Uterus (tissue), 2 donors: ENCODE results near the gene ZYX.

Source experiments
- CTCF ChIP-seq, 4 experiments: fragments of 200-600 bp in 2 of 4; fragments of 450-650 bp in 2 of 4; sonication (generic) in 2 of 4; IDR thresholded peaks; one replicate each; pipeline ENCODE4 v1.5.1; 2016 to 2019; ENCODE audit warnings: antibody characterized with exemption in 4 of 4, mild to moderate bottlenecking in 2 of 4, moderate library complexity in 1 of 4
- POLR2A ChIP-seq, 2 donors: fragments of 450-650 bp; IDR thresholded peaks; one replicate each; pipeline ENCODE4 v1.6.1; 2016; ENCODE audit warnings: antibody characterized with exemption in 2 of 2, mild to moderate bottlenecking in 1 of 2, moderate library complexity in 1 of 2

GRCh38 chr7:143398616-143399015 lies 17.5 kb downstream of the ZYX start:
- no peak for TF ChIP-seq CTCF (IDR thresholded peaks at IDR 0.05)
- no peak for TF ChIP-seq POLR2A (IDR thresholded peaks at IDR 0.05)
